ENCODE measurements around the gene SLC25A13. TPM values are rescaled to one million over a fixed set of nuclear protein-coding genes. Genes with fewer than 3 reads are reported as not detected.
A peak's percentile ranks its signal among the peaks of the same experiment; 100 is the strongest.

SLC25A13 gene
- total RNA-seq, 1 donor from 2014 or later: 55.8 TPM

DNA sequence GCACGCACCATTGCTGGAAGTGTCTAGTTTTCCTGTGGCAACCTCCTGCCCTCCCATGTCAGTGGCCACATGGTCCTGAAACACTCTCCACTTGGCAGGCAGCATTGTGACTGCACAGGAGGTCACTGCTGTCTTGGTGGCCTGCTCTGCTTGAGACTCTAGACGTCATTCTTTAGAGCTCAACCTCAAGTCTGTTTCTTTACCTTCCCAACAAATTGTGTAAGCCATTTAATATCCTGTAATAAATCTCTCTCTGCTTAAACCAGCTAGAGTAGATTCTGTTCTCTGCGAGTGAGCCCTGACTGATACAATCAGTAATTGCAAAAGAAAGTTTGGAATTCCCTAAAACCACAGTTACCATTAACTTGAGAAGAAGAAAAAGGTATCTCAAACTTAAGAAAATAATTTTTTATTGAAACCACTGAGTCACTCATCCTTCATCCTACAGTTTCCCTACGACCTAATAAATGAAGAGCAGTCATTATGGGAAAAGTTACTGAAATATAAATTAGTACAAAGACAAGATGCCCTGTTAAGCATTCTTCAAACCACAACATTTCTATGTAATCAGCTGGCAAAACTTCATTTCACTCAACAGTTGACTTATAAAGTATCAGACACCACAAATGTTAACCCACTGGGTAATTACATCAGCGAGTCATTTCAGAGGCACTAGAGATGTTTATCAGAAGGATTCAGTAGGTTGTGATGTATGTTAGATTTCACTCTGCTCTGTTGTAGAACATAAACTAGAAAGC lies 18.0 kb downstream of the SLC25A13 start:
- Mint-ChIP-seq H3K27me3 (no peaks in the 10 kb centered on the region), H3K4me3 (no peak overlapping the region), H3K9me3 (no peaks in the 10 kb centered on the region), H3K36me3 (peaks cover 10% of the 10 kb centered on the region), H3K4me1 (ENCODE audit: unreplicated experiment) (peaks cover 46% of the 10 kb centered on the region), H3K27ac (peak overlapping the region; percentile 87)
- no peak for TF ChIP-seq CTCF (conservative IDR thresholded peaks at IDR 0.05)
- DNase-seq (ENCODE audit: extremely low spot score, unreplicated experiment): no peak

- no peak for TF ChIP-seq CTCF (conservative IDR thresholded peaks at IDR 0.05)
- no peaks in the 10 kb centered on the region for H3K27me3 Mint-ChIP-seq
- no peaks in the 10 kb centered on the region for H3K9me3 Mint-ChIP-seq
- peaks cover 10% of the 10 kb centered on the region for H3K36me3 Mint-ChIP-seq
- H3K27ac Mint-ChIP-seq: peak overlapping the region; percentile 87
- DNase-seq (ENCODE audit: extremely low spot score, unreplicated experiment): no peak
- H3K4me3 Mint-ChIP-seq: peak overlapping the region; percentile 29
- H3K4me1 Mint-ChIP-seq (ENCODE audit: unreplicated experiment): peaks cover 40% of the 10 kb centered on the region
Measured at GRCh38 chr7:96303105-96303685, 18.7 kb downstream of the SLC25A13 start.

GRCh38 chr7:96300986-96301385 lies 20.9 kb downstream of the SLC25A13 start:
- Mint-ChIP-seq H3K4me3 (no peak overlapping the region), H3K36me3 (peaks cover 11% of the 10 kb centered on the region), H3K9me3 (no peaks in the 10 kb centered on the region)

GRCh38 chr7:96300502-96300901 lies 21.4 kb downstream of the SLC25A13 start:
- no peak overlapping the region for H3K4me3 Mint-ChIP-seq
- TF ChIP-seq CTCF (conservative IDR thresholded peaks at IDR 0.05): no peak
- H3K4me1 Mint-ChIP-seq (ENCODE audit: unreplicated experiment): peaks cover 33% of the 10 kb centered on the region
- H3K27me3 Mint-ChIP-seq: no peaks in the 10 kb centered on the region
- H3K27ac Mint-ChIP-seq: no peak overlapping the region
- no peak for DNase-seq (ENCODE audit: extremely low spot score, unreplicated experiment)
- peaks cover 13% of the 10 kb centered on the region for H3K36me3 Mint-ChIP-seq
- no peaks in the 10 kb centered on the region for H3K9me3 Mint-ChIP-seq

More at GRCh38 chr7:96300986-96301385, 20.9 kb downstream of the SLC25A13 start:
- Mint-ChIP-seq H3K27ac (no peak overlapping the region), H3K27me3 (no peaks in the 10 kb centered on the region), H3K4me1 (ENCODE audit: unreplicated experiment) (peaks cover 37% of the 10 kb centered on the region)
- no peak for TF ChIP-seq CTCF (conservative IDR thresholded peaks at IDR 0.05)
- no peak for DNase-seq (ENCODE audit: extremely low spot score, unreplicated experiment)

- H3K4me1 Mint-ChIP-seq (ENCODE audit: unreplicated experiment): peaks cover 26% of the 10 kb centered on the region
- peaks cover 20% of the 10 kb centered on the region for H3K36me3 Mint-ChIP-seq
- H3K27ac Mint-ChIP-seq: no peak overlapping the region
- TF ChIP-seq CTCF (conservative IDR thresholded peaks at IDR 0.05): no peak
- no peak for DNase-seq (ENCODE audit: extremely low spot score, unreplicated experiment)
- H3K9me3 Mint-ChIP-seq: no peaks in the 10 kb centered on the region
- no peaks in the 10 kb centered on the region for H3K27me3 Mint-ChIP-seq
- no peak overlapping the region for H3K4me3 Mint-ChIP-seq
Measured at GRCh38 chr7:96299496-96299895, 22.4 kb downstream of the SLC25A13 start.
